ENCODE measurements around the gene TBL1X.

Gene TBL1X

GRCh38 chrX:9586992-9587392, 122.1 kb downstream of the TBL1X start:
- no peak for DNase-seq (ENCODE audit: low read depth)

GRCh38 chrX:9587642-9588041, 122.8 kb downstream of the TBL1X start:
- no peak for DNase-seq (ENCODE audit: low read depth)

GRCh38 chrX:9591496-9591895, 126.6 kb downstream of the TBL1X start:
- no peak for DNase-seq (ENCODE audit: low read depth)

- no peak for DNase-seq (ENCODE audit: low read depth)
Measured at GRCh38 chrX:9593756-9594155, 128.9 kb downstream of the TBL1X start.

GRCh38 chrX:9595174-9595573, 130.3 kb downstream of the TBL1X start:
- DNase-seq (ENCODE audit: low read depth): no peak

- DNase-seq (ENCODE audit: low read depth): no peak
Measured at GRCh38 chrX:9596837-9597236, 132.0 kb downstream of the TBL1X start.

GRCh38 chrX:9597361-9598035, 132.6 kb downstream of the TBL1X start:
- DNase-seq (ENCODE audit: low read depth): no peak

GRCh38 chrX:9598344-9598743, 133.5 kb downstream of the TBL1X start:
- no peak for DNase-seq (ENCODE audit: low read depth)

- DNase-seq (ENCODE audit: low read depth): no peak
Measured at GRCh38 chrX:9604111-9604907, 139.5 kb downstream of the TBL1X start.

GRCh38 chrX:9604908-9605306, 140.0 kb downstream of the TBL1X start:
- no peak for DNase-seq (ENCODE audit: low read depth)

- no peak for DNase-seq (ENCODE audit: low read depth)
Measured at GRCh38 chrX:9605484-9605883, 140.6 kb downstream of the TBL1X start.

GRCh38 chrX:9606971-9607370, 142.1 kb downstream of the TBL1X start:
- no peak for DNase-seq (ENCODE audit: low read depth)

- no peak for DNase-seq (ENCODE audit: low read depth)
Measured at GRCh38 chrX:9609499-9609898, 144.6 kb downstream of the TBL1X start.

GRCh38 chrX:9609987-9610386, 145.1 kb downstream of the TBL1X start:
- DNase-seq (ENCODE audit: low read depth): no peak

- no peak for DNase-seq (ENCODE audit: low read depth)
Measured at GRCh38 chrX:9610771-9611392, 146.0 kb downstream of the TBL1X start.

- no peak for DNase-seq (ENCODE audit: low read depth)
Measured at GRCh38 chrX:9611436-9612145, 146.7 kb downstream of the TBL1X start.

- DNase-seq (ENCODE audit: low read depth): no peak
Measured at GRCh38 chrX:9612146-9612505, 147.3 kb downstream of the TBL1X start.

GRCh38 chrX:9614016-9614415, 149.2 kb downstream of the TBL1X start:
- no peak for DNase-seq (ENCODE audit: low read depth)

- no peak for DNase-seq (ENCODE audit: low read depth)
Measured at GRCh38 chrX:9619133-9619532, 154.3 kb downstream of the TBL1X start.

- DNase-seq (ENCODE audit: low read depth): no peak
Measured at GRCh38 chrX:9619581-9619980, 154.7 kb downstream of the TBL1X start.

- no peak for DNase-seq (ENCODE audit: low read depth)
Measured at GRCh38 chrX:9622128-9622527, 157.3 kb downstream of the TBL1X start.

- DNase-seq (ENCODE audit: low read depth): no peak
Measured at GRCh38 chrX:9626379-9626778, 161.5 kb downstream of the TBL1X start.

GRCh38 chrX:9627922-9628321, 163.1 kb downstream of the TBL1X start:
- DNase-seq (ENCODE audit: low read depth): no peak
